HG02870 (cell line): ENCODE results near the gene ADAD1.
A peak's percentile ranks its signal among the peaks of the same experiment; 100 is the strongest.

Experiments used
- ATAC-seq: cut with Tn5 transposase; IDR thresholded peaks from one replicate; pipeline ENCODE4 v1.9.1; 2021; ENCODE audit warnings: mild to moderate bottlenecking, moderate library complexity; ENCODE audit not compliant: unreplicated experiment

ADAD1 gene

DNA sequence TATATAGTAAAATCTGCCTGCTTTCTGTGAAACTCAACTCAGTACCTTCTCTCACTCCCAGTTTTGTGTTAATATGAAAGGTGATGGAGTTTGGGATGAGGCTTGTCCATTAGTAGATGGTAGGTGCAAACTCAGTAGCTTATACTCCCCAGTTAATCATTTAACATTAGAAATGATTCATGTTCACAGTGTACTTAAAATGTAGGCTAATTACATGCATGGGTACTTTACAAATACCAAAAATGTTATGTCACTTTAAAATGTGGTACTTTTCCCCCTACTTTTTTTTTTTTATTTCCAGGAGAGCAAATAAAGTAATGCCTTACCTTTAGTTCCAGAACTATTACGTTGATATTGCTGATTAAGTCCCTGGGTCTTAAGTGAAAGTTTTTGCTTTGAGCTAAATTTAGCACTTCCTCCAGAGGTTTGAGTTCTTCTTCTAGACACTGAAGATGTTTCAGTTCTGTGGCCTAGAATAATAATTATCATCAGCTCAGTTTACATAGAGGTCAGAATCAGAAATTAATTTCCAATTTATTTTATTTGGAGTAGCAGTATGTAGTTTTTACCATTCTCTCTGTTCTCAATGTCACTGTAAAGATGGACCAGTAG, 74.7 kb downstream of the ADAD1 start:
- ATAC-seq, result no peak

- ATAC-seq, result no peak
Observed at GRCh38 chr4:122456231-122457116, 77.7 kb downstream of the ADAD1 start, which contains the start of gene IL2. TSS of gene IL2 (minus strand) at chr4:122456725. CDS start at chr4:122456440, 285 bp downstream.

DNA sequence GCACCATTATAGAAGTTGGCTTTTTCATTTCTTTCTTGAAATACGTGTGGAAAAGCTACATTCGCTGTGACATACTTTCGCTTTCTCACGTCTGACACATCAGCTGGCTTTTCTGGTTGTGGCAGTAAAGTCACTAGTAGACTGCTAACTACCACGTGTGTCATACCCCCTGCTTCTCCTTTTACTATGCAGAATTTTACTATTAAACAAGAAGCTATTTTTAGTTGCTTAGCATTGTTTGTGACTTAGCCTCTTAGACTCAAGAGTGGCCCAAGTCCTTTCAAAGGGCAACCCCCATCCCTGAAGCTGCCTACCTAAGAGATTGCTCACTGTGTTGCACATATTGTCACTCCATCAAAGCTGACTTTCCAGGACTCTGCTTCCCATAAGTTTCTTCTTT, 79.8 kb downstream of the ADAD1 start:
- ATAC-seq, result peak; percentile 71

DNA sequence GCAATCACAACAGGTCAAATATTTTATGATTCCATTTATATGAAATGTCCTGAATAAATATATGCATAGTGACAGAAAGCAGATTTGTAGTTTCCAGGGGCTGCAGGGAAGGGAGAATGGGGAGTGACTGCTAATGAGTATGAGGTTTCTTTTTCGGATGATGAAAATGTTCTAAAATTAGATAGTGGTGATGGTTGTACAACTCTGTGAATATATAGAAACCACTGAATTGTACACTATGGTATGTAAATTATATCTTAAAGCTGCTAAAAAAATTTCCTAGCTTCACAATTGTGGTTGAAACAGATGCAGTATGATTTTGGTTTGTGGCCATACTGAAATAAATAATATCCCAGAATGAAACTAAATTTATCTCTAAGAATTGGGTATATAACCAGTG, 90.6 kb downstream of the ADAD1 start:
- no peak for ATAC-seq

GRCh38 chr4:122475233-122475632, 96.4 kb downstream of the ADAD1 start:
- no peak for ATAC-seq

DNA sequence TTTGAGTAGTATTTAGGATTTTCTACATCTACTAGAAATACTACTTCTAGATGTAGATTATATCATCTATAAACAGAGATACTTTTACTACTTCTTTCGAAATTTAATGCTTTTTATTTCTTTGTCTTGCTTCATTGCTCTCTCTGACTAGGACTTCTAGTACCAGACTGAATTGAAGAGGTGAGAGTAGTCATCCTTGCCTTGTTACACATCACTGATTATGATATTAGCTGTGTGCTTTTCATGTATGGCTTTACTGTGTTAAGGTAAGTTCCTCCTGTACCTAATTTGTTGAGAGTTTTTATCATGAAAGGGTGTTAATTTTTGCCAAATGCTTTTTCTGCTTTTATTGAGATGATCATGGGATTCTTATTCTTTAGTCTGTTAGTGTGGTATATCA, 97.3 kb downstream of the ADAD1 start:
- no peak for ATAC-seq

GRCh38 chr4:122476745-122477144, 97.9 kb downstream of the ADAD1 start:
- no peak for ATAC-seq
